Keratinocyte (primary cell): ENCODE data around the gene SNX15. TPM values are rescaled to one million over a fixed set of nuclear protein-coding genes. Genes with fewer than 3 reads are reported as not detected.

ENCODE experiments used
- DNase-seq: peaks from one replicate; pipeline ENCODE4 v3.0.0-alpha.2; 2011; ENCODE audit warnings: low read depth, missing footprints, low spot score
- FAIRE-seq: peaks from 2 replicates; lab custom pipeline; 2011; peaks lifted over from hg19 to GRCh38; lab: Jason Lieb, UNC
- H2AFZ ChIP-seq: 2 replicates; pipeline ENCODE4 v1.6.0; 2012; ENCODE audit warnings: low read length, control low read depth, inconsistent platforms; ENCODE audit not compliant: control insufficient read depth
- H3K27ac ChIP-seq: 2 replicates; pipeline ENCODE4 v1.5.1; 2011; ENCODE audit warnings: low read length; ENCODE audit not compliant: control insufficient read depth, insufficient read depth
- H3K27me3 ChIP-seq: 3 replicates; pipeline ENCODE4 v1.6.0; 2011; ENCODE audit warnings: low read length; ENCODE audit not compliant: control insufficient read depth, insufficient read depth; ENCODE audit errors: extremely low read depth
- H3K36me3 ChIP-seq, 2 experiments: 2 replicates in 1 of 2; 3 replicates in 1 of 2; pipeline ENCODE4 v1.5.1; 2011; ENCODE audit warnings: low read length in 2 of 2, mild to moderate bottlenecking in 1 of 2; ENCODE audit not compliant: control insufficient read depth in 2 of 2, insufficient read depth in 2 of 2; ENCODE audit errors: extremely low read depth in 1 of 2
- H3K4me1 ChIP-seq: 3 replicates; pipeline ENCODE4 v1.5.1; 2011; ENCODE audit warnings: low read length; ENCODE audit not compliant: control insufficient read depth, insufficient read depth; ENCODE audit errors: extremely low read depth
- H3K4me2 ChIP-seq: 3 replicates; pipeline ENCODE4 v1.6.0; 2011; ENCODE audit warnings: low read depth, low read length; ENCODE audit not compliant: control insufficient read depth, insufficient read depth; ENCODE audit errors: extremely low read depth
- H3K4me3 ChIP-seq, 3 experiments: fragments of 200-600 bp in 1 of 3; sonication (generic) in 1 of 3; 2 replicates in 2 of 3; 3 replicates in 1 of 3; pipeline ENCODE4 v1.5.1; 2011 to 2016; ENCODE audit warnings: low read length in 3 of 3, mild to moderate bottlenecking in 3 of 3, control low read depth in 2 of 3, inconsistent platforms in 1 of 3, low read depth in 1 of 3, mixed read lengths in 1 of 3, mixed run types in 1 of 3, moderate library complexity in 1 of 3; ENCODE audit not compliant: control insufficient read depth in 2 of 3, insufficient read depth in 2 of 3; ENCODE audit errors: extremely low read depth in 1 of 3
- H3K79me2 ChIP-seq: 2 replicates; pipeline ENCODE4 v1.6.0; 2012; ENCODE audit warnings: low read length; ENCODE audit not compliant: control insufficient read depth, insufficient read depth
- H3K9ac ChIP-seq: 3 replicates; pipeline ENCODE4 v1.6.0; 2011; ENCODE audit warnings: low read length; ENCODE audit not compliant: control insufficient read depth, insufficient read depth; ENCODE audit errors: extremely low read depth
- H3K9me1 ChIP-seq: 3 replicates; pipeline ENCODE4 v1.6.0; 2011; ENCODE audit warnings: low read length; ENCODE audit not compliant: control insufficient read depth, insufficient read depth; ENCODE audit errors: extremely low read depth
- H3K9me3 ChIP-seq: 2 replicates; pipeline ENCODE4 v1.5.1; 2012; ENCODE audit warnings: low read depth, low read length; ENCODE audit not compliant: control insufficient read depth
- H4K20me1 ChIP-seq: 3 replicates; pipeline ENCODE4 v1.6.0; 2011; ENCODE audit warnings: low read length; ENCODE audit not compliant: control insufficient read depth, insufficient read depth; ENCODE audit errors: extremely low read depth
- CTCF ChIP-seq, 3 experiments: IDR thresholded peaks in 1 of 3; conservative IDR thresholded peaks in 1 of 3; optimal IDR thresholded peaks in 1 of 3; 2 replicates in 2 of 3; 3 replicates in 1 of 3; pipeline versions ENCODE3 to v1.5.1; 2011; ENCODE audit warnings: low read length in 3 of 3, mild to moderate bottlenecking in 3 of 3, moderate library complexity in 2 of 3, control low read depth in 1 of 3, inconsistent platforms in 1 of 3; ENCODE audit not compliant: insufficient read depth in 2 of 3; ENCODE audit errors: extremely low read depth in 1 of 3
- EZH2 ChIP-seq: IDR thresholded peaks from one replicate; pipeline ENCODE4 v1.6.1; 2012; ENCODE audit warnings: inconsistent platforms, mild to moderate bottlenecking, low read length, moderate library complexity
- dilution Hi-C: fragments of 300-500 bp; cut with MboI; formaldehyde crosslinking; loops from one replicate; pipeline ENCODE4 v1.7.0; 2020; ENCODE audit warnings: low sequenced_read_pairs; ENCODE audit not compliant: extremely low pct_ligation_motif_present
- polyA plus RNA-seq, 5 experiments: library from polyadenylated mRNA; depleted of rRNA in 3 of 5; stranded (reverse) in 3 of 5; stranded (forward) in 1 of 5; unstranded in 1 of 5; fragments of >200 nt; gene quantifications; 1 replicate in 1 of 5; 2 replicates in 3 of 5; 3 replicates in 1 of 5; pipeline versions ENCODE4 v1.2.1 to v1.2.3, GENCODE V29; 2011 to 2012; ENCODE audit warnings: missing spikeins in 2 of 5, low read depth in 1 of 5, low replicate concordance in 1 of 5

The SNX15 gene
- polyA plus RNA-seq, 1 donor (not counting 4 experiments of a cell fraction or from before 2014, with no cell fraction given): 1.8 TPM

- no peak overlapping the region for H3K4me2 ChIP-seq
- no peak overlapping the region for H3K9ac ChIP-seq
- DNase-seq (no peak), FAIRE-seq (no peak)
- H3K4me1 ChIP-seq: no peaks in the 10 kb centered on the region
- TF ChIP-seq CTCF (optimal IDR thresholded peaks at IDR 0.05 in 1 of 3, IDR thresholded peaks at IDR 0.05 in 1 of 3, conservative IDR thresholded peaks at IDR 0.05 in 1 of 3; ENCODE audit: extremely low read depth in 1 of 3, insufficient read depth in 2 of 3, low read length in 3 of 3): no peak
- no peak for TF ChIP-seq EZH2
- dilution Hi-C loops: no loop called here
- H3K9me1 ChIP-seq: no peaks in the 10 kb centered on the region
- H2AFZ ChIP-seq: no peak overlapping the region
- no peaks in the 10 kb centered on the region for H4K20me1 ChIP-seq
- no peaks in the 10 kb centered on the region for H3K79me2 ChIP-seq
- no peak overlapping the region for H3K27ac ChIP-seq
- no peaks in the 10 kb centered on the region for H3K36me3 ChIP-seq
- H3K9me3 ChIP-seq: no peaks in the 10 kb centered on the region
- peaks cover 4% of the 10 kb centered on the region for H3K27me3 ChIP-seq
- H3K4me3 ChIP-seq: no peak overlapping the region
These were observed 30.8 kb downstream of the SNX15 start for GRCh38 chr11:65058012-65058411.

- no peak within 1 kb of the TSS for H3K9ac ChIP-seq
- no peaks in the 10 kb centered on the region for H3K36me3 ChIP-seq
- no peak within 1 kb of the TSS for H3K27ac ChIP-seq
- FAIRE-seq (no peak), DNase-seq (no peak)
- H3K9me3 ChIP-seq: no peaks in the 10 kb centered on the region
- no peaks in the 10 kb centered on the region for H4K20me1 ChIP-seq
- dilution Hi-C loops: no loop called here
- no peaks in the 10 kb centered on the region for H3K9me1 ChIP-seq
- H2AFZ ChIP-seq: no peak within 1 kb of the TSS
- H3K4me1 ChIP-seq: no peaks in the 10 kb centered on the region
- no peaks in the 10 kb centered on the region for H3K79me2 ChIP-seq
- peaks cover 4% of the 10 kb centered on the region for H3K27me3 ChIP-seq
- H3K4me3 ChIP-seq: no peak within 1 kb of the TSS
- TF ChIP-seq EZH2: no peak
- no peak for TF ChIP-seq CTCF (optimal IDR thresholded peaks at IDR 0.05 in 1 of 3, IDR thresholded peaks at IDR 0.05 in 1 of 3, conservative IDR thresholded peaks at IDR 0.05 in 1 of 3; ENCODE audit: extremely low read depth in 1 of 3, insufficient read depth in 2 of 3, low read length in 3 of 3)
- H3K4me2 ChIP-seq: no peak within 1 kb of the TSS
These were observed 31.3 kb downstream of the SNX15 start, which contains the start of gene NAALADL1 for GRCh38 chr11:65058419-65059054. TSS of gene NAALADL1 (minus strand) at chr11:65058553. CDS start at chr11:65058521, 32 bp downstream.
